ENCODE measurements around the gene INPP5A. TPM values are rescaled to one million over a fixed set of nuclear protein-coding genes. Genes with fewer than 3 reads are reported as not detected.

The INPP5A gene
- total RNA-seq, 1 experiment from 2014 or later, result 22.6 TPM

DNA sequence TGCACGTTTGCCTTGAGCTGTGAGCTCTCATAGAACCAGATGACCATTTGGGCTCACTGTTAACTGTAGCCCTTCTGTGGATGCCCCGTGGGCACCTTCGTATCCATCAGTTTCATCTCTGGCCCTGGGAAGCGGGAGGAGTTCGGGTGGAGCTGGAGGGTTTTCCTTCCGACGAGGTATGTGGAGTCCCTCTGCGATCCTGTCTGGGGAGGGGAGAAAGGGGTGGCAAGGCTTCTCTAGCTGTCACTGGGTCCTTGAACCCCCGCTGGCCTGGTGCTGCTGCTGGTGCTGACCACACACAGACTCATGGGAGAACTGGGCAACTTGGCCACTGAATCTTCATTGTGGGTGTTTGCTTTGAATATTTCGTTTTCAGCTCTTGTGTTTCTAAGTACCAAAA is 32.7 kb downstream of the INPP5A start:
- ChIA-PET CTCF (no interaction called here), POLR2A (ENCODE audit: unreplicated experiment) (no interaction called here)
- peaks cover 38% of the 10 kb centered on the region for H3K79me2 ChIP-seq (ENCODE audit: low read length)
- H3K36me3 ChIP-seq (ENCODE audit: low read depth, low read length), result no peaks in the 10 kb centered on the region
- no TSS peak for BruUV-seq (replicated peaks)
- H3K27ac ChIP-seq (ENCODE audit: low read length), result no peak overlapping the region
- H3K27me3 ChIP-seq (ENCODE audit: low read length), result no peaks in the 10 kb centered on the region
- peaks cover 44% of the 10 kb centered on the region for H3K4me1 ChIP-seq (ENCODE audit: insufficient read depth, low read length)
- H3F3A ChIP-seq (ENCODE audit: low read length, unreplicated experiment), result no peaks in the 10 kb centered on the region
- DNase-seq (no peak), ATAC-seq (no peak)
- TF ChIP-seq, protein P1, sequence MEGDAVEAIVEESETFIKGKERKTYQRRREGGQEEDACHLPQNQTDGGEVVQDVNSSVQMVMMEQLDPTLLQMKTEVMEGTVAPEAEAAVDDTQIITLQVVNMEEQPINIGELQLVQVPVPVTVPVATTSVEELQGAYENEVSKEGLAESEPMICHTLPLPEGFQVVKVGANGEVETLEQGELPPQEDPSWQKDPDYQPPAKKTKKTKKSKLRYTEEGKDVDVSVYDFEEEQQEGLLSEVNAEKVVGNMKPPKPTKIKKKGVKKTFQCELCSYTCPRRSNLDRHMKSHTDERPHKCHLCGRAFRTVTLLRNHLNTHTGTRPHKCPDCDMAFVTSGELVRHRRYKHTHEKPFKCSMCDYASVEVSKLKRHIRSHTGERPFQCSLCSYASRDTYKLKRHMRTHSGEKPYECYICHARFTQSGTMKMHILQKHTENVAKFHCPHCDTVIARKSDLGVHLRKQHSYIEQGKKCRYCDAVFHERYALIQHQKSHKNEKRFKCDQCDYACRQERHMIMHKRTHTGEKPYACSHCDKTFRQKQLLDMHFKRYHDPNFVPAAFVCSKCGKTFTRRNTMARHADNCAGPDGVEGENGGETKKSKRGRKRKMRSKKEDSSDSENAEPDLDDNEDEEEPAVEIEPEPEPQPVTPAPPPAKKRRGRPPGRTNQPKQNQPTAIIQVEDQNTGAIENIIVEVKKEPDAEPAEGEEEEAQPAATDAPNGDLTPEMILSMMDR (conservative IDR thresholded peaks at IDR 0.05; ENCODE audit: low read depth, low read length), result no peak
- TF ChIP-seq EZH2 (IDR thresholded peaks at IDR 0.05; ENCODE audit: low read length, unreplicated experiment), result no peak
- TF ChIP-seq EZH2phosphoT487 (IDR thresholded peaks at IDR 0.05; ENCODE audit: borderline replicate concordance, low read length), result no peak
- no peak overlapping the region for H3K4me3 ChIP-seq (ENCODE audit: low read length)
- H4K20me1 ChIP-seq (ENCODE audit: low read length), result peaks cover 6% of the 10 kb centered on the region; the same call in 1 of the 2 replicates
- H3K9me2 ChIP-seq (replicated peaks; ENCODE audit: low read length), result no peaks in the 10 kb centered on the region
- no peak overlapping the region for H2AFZ ChIP-seq (ENCODE audit: low read length)
- intact Hi-C loops (cut with micrococcal nuclease), result no loop called here
- H3K9me3 ChIP-seq (ENCODE audit: low read length), result no peaks in the 10 kb centered on the region
- H3K4me2 ChIP-seq (ENCODE audit: low read length), result no peak overlapping the region
- H3K9ac ChIP-seq (ENCODE audit: low read length), result no peak overlapping the region

DNA sequence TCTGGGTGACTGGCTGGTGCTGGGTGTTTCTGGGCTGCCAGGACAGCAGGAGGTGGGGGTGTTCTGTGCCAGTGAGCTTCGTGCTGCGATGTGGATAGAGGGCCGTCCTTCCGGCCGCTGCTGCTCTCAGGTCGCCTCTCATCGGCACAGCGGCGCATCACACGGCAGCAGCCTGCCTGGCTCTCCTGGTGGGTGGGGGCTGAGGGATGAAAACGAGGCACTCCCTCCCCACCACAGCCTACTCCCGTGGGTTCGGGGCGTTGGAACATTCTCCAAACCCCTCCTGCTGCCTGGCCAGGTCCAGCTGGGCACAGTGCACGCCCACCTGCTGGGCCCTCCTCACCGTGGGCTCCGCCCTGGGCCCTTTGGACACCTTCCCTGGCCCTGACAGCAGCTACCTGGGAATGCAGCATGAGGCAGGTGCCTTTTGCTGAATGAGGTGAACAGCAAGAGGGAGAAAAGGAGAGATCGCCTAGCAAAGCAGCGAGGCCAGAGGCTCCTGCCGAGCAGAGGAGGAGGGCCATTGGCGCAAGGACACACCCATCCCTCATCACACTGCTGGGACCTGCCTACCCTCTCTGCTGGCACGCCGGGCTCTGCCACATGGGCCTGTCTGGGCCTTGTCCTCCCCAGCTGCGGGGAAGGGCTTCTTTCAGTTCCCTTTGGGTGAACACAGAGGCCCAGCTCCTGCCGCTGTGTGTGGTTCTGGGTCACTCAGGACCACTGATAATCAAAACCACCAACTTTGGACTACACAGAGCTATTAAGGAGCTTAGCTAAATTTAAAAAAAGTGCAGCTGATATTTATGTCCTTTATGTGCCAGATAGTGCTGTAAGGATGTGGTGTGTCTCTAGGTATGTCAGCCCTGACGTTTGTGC is 33.4 kb downstream of the INPP5A start:
- Histone ChIP-seq H3K9me2 (replicated peaks; ENCODE audit: low read length) (no peaks in the 10 kb centered on the region), H3K4me3 (ENCODE audit: low read length) (no peak overlapping the region), H3K27ac (ENCODE audit: low read length) (peak overlapping the region; percentile 92), H3K9me3 (ENCODE audit: low read length) (no peaks in the 10 kb centered on the region), H3K4me1 (ENCODE audit: insufficient read depth, low read length) (peaks cover 42% of the 10 kb centered on the region), H3K36me3 (ENCODE audit: low read depth, low read length) (no peaks in the 10 kb centered on the region), H3K9ac (ENCODE audit: low read length) (no peak overlapping the region), H3F3A (ENCODE audit: low read length, unreplicated experiment) (no peaks in the 10 kb centered on the region), H4K20me1 (ENCODE audit: low read length) (no peaks in the 10 kb centered on the region), H3K79me2 (ENCODE audit: low read length) (peaks cover 35% of the 10 kb centered on the region), H2AFZ (ENCODE audit: low read length) (no peak overlapping the region), H3K4me2 (ENCODE audit: low read length) (peak overlapping the region; percentile 73; the same call in 1 of the 2 replicates), H3K27me3 (ENCODE audit: low read length) (no peaks in the 10 kb centered on the region)
- TF ChIP-seq EZH2 (IDR thresholded peaks at IDR 0.05; ENCODE audit: low read length, unreplicated experiment), result no peak
- TF ChIP-seq, protein P1 (conservative IDR thresholded peaks at IDR 0.05; ENCODE audit: low read depth, low read length), result no peak
- TF ChIP-seq EZH2phosphoT487 (IDR thresholded peaks at IDR 0.05; ENCODE audit: borderline replicate concordance, low read length), result no peak
- ATAC-seq (no peak), DNase-seq (no peak)
- intact Hi-C loops (cut with micrococcal nuclease), result no loop called here
- POLR2A ChIA-PET (ENCODE audit: unreplicated experiment), result interaction anchor here (0.9 kb wide), 1 partner anchor 174 kb away, joined by 3 read pairs; the partner anchor contains the start of gene PWWP2B
- BruUV-seq (replicated peaks), result no TSS peak
- CTCF ChIA-PET, result interaction anchor here (1.2 kb wide), 1 partner anchor 30 kb away, joined by 3 read pairs; no protein-coding TSS in a partner anchor

Data from PC-3 (cell line).